Limb (tissue), 2 donors: ENCODE data around the gene TTC31.

Experiments used
- DNase-seq, 2 donors: peaks; one replicate each; pipeline ENCODE4 v3.0.0-alpha.2; 2016; ENCODE audit errors: extremely low spot score in 2 of 2

TTC31 gene

DNA sequence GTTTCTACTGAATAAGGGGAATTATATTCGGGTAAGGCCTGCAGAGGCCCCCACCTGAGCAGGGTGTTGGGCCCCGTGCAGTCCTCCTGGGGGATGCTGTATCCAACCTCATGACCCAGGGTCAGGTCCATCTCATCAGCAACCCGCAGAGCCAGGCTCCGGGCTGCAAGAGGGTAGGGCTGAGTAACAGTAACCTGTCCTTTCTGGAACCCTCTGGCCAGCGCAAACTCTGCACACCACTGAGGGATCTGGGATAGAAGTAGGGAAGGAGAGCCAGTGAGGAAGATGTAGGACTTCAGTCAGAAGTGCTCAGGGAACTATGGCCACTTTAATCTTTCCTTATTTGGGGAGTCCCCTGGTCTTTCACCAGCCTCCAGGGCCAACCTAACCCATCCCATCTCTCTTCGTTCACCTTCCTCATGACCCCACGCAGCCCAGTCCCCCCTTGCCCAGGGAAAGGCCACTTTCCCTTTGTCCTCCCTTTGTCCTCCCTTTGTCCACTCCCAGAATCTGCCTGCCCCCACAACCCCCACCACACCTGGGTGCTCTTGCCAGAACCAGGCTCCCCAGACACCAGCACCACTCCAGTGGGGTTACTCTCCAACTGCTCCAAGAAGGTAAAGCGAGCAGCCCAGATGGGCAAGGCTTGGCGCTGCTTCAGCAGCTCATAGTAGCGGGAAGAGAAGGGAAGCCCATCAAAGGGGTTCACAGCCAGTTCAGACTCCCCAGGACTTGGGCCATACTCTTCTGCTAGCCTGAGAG, 42.3 kb downstream of the TTC31 start:
- DNase-seq: no peak

DNA sequence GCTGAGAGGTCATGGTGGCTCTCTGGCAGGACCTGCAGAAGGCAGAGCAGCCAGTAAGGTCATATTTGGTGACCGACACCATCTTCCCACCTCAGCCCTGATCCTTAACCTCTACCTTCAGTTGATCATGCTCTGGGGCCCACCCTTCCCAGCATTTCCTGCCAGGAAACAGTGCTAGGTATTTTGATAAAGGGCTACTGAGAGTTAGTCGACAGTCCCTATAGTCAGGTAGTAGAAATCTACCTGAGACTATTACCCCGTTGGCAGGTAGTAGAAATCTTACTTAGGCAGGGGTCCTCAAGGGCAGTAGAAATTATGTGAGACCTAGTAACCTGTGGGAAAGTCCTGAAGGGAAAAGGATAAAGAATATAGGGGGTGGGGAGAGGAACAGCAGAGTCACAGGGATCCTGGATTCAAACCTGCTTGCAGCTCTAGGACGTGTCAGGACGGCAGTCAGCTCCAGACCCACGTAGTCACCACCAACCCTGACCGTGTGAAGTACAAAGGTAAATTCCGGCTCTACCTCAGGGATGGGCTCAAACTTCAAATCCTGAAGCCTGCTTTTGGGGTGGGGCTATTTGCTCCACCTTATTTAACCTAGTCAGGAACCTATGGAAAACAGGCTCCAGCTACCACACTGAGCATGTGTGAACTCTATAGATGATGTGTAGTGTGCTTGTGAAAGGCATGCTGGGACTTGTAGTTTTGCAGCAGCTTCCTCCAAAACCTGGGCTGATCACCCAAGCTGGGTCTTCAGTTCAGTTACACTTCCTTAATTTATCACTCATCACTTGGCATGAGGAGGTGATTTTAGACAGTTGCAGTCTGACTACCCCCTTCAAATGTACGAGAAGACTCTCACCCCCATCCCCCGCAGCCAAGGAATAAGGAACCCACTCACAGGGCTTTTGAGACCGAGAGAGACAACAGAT, 43.1 kb downstream of the TTC31 start, which contains the start of gene DQX1:
DQX1 (minus strand) TSS at position 515 of the 932 bp plus-strand sequence; CDS start at position 13, 502 bp downstream.
- no peak for DNase-seq

DNA sequence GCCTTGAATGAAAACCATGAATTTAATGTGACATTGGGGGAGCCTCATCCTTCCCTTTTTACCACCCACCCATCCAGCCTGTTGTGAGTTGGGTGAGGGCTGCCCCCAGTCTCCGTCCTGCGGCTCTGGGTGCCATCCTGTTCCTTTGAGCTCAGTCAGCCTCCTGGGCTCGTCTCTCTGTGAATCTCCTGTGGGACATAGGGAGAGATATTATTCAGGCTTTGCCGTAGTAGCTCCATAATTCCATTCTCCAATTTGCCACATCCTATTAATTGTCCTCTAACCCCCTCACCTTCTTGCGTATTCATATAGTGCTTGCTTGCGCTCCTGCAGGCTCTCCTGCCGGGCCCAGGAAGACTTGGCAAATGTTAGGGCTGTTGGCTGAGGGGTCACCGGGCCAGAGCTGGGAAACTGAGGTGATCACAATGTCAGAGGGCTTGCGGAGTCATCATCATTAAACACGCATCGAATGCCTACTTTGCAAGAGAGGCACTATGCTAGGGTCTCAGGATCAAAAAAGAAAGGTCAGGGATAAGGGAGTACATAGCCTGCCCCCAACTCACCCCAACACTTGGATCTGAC, 43.9 kb downstream of the TTC31 start:
- no peak for DNase-seq

DNA sequence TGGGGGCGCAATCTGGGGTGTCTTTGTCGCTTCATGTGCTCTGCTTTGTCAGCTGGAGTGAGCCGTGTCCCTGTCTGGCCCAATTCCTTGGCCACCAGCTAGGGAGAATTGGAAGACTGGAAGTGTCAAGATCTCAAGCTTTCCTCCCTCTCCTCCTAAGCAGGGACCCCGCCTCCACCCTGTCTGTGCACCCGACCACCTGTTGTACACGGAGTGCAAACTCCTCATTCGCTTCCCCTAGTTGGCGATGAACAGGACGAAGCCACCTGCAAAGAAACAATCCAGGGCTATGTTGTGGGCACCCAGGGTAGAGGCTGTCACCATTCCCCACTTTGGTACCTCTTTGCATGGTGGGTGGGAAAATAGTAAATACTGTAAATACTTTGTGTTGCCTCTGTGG, 44.9 kb downstream of the TTC31 start:
- no peak for DNase-seq

DNA sequence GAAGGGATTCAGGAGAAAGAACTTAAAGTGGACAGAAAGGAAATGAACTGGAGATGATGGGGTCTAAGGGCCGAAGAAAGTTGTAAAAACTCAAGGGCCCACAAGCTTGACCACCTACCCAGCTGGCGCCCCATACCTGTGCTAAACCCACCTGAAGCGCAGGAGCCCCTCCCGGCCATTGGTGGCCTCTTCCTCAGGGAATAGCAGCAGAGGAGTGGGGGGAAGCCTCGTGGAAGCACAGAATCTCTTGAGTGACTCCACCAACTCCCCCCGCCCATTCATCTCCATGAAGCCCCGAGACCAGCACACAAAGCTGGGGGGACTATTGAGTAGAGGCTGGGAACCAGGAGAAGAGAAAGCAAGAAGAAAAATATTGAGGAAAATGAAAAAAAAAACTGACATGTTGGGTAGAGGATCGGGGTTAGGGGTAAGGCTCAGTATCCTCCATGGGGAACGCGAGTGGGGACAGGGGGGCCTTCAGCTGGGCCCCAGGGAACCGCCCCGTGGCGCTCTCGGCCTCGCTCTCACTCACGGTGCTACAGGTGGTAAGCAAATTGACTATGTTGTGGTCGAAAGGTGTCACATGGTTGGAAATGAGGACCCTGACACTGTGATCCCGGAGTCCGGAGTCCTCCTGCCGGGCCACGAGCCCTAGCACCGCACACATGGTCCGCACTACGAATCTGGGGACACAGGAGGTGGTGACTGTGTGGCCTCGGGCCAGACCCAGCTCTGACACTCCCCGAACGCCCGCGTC, 45.9 kb downstream of the TTC31 start:
- DNase-seq: no peak

DNA sequence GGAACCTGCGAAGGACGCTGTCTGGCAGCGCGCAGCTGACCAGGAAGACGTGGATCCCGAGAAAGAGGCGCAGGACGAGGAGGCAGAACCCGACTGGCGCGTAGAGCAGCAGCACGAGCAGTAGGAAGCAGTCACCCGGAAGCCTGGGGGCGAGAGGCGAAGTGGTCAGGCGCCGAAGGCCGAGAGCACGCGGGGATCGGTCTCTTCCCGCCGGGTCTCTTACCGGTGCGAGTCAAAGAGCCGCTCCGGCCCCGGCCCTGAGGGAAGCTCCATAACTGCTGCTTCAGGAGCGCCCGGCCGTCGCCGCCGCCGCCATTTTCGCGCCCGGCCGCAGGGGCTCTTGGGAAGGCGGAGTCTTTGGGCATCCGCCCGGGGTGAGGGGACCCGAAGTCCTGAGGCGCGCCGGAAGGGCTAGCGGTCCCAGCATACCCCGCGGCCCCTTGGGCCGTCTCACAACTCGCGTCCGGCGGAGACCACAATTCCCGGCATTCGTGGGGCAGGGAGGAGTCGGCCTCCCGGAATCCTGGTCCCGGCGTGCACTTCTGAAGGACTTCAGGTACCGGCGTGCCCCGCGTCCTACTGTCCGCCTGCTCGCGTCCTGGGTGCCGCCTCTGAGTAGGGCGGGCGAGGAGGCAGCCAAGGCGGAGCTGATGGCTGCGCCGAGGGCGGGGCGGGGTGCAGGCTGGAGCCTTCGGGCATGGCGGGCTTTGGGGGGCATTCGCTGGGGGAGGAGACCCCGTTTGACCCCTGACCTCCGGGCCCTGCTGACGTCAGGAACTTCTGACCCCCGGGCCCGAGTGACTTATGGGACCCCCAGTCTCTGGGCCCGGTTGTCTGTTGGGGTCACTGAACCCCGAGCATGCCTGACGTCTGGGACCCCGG, 46.7 kb downstream of the TTC31 start, which contains the start of the genes AUP1 and HTRA2:
AUP1 (minus strand) TSS at position 350 of the 882 bp plus-strand sequence; CDS start at position 273, 77 bp downstream.
HTRA2 (plus strand) TSS at position 577 of the 882 bp plus-strand sequence; CDS start at position 651, 74 bp downstream.
- peak; percentile 97 for DNase-seq

DNA sequence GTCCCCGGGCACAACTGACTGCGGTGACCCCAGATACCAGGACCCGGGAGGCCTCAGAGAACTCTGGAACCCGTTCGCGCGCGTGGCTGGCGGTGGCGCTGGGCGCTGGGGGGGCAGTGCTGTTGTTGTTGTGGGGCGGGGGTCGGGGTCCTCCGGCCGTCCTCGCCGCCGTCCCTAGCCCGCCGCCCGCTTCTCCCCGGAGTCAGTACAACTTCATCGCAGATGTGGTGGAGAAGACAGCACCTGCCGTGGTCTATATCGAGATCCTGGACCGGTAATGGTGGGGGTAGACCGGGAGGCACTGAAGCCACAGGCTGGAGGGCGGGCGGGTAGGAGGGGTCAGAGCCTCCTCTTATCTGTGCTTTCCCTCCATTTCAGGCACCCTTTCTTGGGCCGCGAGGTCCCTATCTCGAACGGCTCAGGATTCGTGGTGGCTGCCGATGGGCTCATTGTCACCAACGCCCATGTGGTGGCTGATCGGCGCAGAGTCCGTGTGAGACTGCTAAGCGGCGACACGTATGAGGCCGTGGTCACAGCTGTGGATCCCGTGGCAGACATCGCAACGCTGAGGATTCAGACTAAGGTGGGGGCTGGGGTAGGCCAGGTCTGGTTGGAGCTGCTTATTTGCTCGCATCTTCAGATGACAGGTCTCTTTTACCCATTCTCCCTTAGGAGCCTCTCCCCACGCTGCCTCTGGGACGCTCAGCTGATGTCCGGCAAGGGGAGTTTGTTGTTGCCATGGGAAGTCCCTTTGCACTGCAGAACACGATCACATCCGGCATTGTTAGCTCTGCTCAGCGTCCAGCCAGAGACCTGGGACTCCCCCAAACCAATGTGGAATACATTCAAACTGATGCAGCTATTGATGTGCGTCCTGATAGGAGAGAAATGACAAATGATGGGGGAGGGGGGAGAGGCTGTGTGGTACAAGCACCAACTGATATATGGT, 47.6 kb downstream of the TTC31 start:
- no peak for DNase-seq

DNA sequence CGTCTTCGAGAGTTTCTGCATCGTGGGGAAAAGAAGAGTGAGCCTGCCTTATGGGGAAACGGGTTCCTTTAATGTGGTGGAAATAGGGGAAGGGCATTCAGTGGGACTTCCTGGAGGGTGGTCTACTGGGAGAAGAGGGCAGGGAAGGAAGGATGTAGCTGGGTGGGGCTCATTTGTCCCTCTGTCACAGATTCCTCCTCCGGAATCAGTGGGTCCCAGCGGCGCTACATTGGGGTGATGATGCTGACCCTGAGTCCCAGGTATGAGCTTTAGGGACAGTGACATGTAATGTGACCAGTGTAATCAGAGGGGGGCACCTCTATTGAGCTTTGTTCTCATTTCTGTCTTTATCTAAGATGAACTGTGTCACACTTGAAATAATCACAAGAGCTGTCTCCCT, 48.8 kb downstream of the TTC31 start:
- DNase-seq: no peak

DNA sequence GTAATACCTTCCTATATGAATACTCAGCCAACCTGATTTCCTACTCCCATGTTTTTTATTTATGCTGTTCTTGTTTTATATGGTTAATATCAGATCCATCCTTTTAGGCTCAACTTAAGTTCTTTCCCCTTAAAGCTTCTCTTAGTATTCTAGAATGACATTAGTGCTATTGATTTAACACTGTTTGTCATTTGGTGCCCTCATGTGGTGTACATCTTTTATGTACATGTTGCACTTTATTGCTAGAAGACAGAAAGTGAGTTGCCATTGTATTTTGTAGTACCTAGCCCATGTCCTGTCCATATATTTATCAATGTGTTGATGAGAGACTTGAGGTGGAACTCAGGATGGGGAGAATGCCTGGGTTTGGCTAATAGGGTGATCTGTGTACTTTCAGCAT, 49.3 kb downstream of the TTC31 start:
- DNase-seq: no peak

DNA sequence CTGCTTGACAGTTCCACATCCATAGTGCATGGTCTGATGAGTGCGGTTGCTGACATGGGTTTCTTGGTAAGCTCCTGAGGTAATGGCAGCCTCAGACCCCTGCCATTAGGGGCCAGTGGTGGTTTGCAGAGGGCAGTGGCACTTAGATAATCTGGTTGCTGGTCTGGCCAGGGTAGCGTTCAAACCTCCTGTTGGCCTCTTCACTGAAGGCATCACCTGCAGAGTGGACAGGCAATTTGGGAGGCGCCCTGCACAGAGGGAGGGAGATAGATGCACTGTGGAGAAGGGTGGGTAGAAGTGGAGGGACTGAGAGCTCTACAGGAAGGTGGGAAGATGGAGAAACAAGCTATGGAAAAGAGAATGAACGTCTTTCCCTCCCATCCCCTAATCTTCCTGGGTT, 50.6 kb downstream of the TTC31 start:
- DNase-seq: no peak

DNA sequence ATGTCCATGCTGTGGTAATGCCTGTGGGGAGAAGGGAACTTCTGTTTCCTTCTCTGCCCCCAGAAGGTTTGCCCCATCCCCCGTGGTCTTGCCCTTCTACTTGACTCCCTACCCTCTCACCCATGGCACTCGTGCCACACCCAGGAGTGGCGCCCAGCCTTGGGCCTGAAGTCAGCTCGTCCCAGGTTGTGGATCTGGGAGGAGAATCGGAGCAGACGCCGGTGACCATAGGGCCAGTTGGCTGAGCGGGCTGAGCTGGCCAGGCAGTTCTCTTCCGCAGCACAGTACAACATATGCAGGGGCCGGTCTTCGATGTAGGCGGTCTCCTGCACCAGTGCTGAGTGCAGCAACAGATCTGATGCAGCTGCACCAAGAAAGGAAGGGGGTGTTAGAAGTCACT, 51.5 kb downstream of the TTC31 start:
- no peak for DNase-seq

DNA sequence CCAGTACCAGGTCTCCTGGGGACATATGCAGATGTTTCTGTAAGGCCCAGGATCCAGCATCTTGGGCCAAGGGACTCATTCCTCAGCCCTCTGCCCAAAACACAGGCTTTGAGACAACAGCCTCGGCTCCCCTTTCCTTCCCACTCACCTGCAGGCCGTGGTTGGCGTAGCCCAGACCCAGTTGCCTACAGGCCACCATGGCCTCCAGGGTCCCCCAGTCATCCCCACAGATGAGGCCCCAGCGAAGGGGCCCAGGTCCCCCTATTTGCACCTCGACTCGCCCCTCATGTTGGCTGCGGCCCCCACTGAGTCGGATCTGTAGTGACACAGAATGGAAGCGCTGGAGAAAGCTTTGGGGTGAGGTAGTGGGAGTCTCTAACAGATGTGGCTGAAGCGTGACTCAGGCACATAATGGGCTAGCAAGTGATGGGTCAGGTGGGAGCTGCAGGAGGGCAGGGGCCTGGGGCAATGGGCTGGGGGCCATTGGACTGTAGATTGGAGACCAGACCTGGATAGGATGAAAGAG, 52.6 kb downstream of the TTC31 start:
- no peak for DNase-seq

DNA sequence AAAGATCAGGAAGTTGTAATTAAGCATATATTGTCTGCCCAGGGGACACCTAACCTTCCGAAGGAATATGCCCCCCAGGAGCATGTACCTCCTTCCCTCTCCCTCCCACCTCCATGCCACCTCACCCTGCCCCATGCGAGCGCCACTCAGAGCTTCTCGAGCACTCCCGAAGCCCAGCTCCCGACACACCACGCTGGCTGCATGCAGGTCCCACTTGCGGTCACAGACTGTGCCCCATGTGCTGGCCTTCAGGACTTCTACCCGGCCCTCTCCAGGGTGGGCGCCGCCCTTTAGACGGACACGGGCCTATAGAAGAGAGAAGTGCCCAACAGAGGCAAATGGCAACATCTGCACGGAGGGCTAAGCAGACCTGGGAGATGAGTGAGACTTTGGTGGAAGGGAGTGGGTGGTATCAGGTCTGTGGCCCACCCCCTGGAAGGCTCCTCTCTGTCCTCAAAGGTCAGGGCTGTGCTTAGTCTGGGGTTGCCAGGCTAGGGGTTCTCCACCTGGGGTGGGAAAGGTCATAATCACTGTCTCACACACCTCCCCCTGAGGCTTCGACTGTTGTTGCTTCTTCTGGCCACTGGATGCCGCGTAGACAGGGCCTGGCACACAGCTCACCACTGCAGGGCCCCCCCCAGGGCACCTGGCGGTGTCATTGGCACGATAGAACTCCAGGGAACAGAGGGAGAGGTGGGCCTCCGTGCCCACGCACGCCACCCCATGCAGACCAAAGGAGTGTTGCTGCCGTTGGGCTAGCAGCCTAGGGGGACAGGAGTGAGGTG, 53.5 kb downstream of the TTC31 start:
- no peak for DNase-seq

DNA sequence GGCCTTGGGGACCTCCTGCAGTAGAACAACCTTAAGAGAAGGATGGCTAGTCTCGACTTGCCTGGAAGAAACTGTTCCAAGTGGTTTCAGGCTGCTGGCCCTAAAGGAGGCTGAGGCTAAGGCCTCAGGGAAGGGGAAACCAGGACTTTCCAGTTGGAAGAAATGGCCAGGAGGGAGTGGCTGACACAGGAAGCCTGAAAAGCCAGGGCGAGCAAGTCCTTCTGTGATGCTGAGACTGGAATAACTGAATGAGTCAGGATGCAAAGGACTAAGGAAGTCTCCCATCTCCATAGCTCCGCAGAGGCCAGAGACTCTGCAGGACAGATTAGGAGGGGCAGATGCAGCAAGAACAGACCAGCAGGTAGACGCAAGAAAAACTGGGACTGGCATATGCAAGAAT, 54.3 kb downstream of the TTC31 start:
- no peak for DNase-seq

DNA sequence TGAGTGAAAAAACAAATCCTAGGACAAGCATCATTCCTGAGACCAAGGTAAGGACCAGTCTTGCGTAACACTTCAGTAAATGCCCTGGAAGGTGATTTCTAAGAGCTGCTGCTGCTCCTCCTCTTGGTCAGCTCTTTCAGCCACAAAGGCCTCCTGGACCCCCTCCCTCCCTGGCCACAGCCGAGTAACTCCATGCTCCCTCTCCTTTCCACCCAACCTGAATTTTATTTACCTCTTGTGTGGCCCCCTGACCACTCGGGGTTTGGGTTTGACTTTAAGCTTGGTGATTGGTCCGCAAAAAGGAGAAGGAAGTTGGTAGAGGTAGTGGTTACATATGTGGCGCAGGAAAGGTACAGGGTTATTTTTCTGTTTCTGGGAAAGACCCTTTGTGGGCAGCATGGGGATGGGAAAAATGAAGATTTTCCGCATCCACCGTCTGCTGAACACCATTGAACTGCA, 56.0 kb downstream of the TTC31 start:
- DNase-seq: no peak

DNA sequence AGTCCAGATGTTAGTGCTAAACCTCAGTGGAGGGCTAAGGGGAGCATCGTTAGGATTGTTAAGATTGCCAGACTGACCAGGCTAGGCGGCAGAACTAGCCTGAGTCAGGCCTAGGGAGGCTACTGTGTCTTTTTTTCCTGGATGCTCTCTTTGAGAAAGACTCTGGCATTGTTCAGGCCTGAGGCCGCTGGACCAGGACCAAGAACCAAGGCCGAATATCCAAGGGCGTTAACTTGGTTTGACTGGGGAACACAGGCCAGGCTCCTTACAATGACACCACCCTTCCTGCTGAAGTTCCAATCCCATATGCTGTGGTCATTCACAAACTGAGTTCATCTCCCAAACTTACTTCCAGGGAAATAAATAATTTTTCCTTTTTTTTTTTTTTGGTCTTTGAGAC, 57.4 kb downstream of the TTC31 start:
- DNase-seq: no peak

DNA sequence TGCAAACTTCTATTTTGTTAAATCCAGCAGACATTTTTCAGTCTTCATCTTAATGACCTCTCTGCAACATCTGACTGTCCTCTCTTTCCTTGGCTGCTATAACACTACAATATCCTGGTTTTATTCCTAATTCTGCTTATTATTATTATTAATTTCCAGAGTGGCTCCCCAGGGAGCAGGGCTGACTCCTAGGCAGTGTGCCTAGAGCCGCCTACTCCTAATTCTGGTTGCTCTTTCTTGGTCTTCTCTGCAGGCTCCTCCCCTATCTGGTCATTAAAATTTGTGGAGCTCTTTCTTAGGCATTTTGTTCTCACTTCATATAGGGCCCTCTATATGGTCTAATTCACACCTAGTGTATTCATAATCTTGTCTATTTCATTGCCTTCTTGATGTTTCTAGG, 60.1 kb downstream of the TTC31 start:
- no peak for DNase-seq
